RPMI8226 (cell line): Measurements from ENCODE around the gene CCL17.
"Not testable (repeated sequence)": the region's sequence is repeated elsewhere in the genome, so short reads cannot be mapped to it uniquely, and the experiment has no call there.

Source experiments
- DNase-seq: peaks from one replicate; pipeline ENCODE4 v3.0.0-alpha.2; 2015

The CCL17 gene

DNA sequence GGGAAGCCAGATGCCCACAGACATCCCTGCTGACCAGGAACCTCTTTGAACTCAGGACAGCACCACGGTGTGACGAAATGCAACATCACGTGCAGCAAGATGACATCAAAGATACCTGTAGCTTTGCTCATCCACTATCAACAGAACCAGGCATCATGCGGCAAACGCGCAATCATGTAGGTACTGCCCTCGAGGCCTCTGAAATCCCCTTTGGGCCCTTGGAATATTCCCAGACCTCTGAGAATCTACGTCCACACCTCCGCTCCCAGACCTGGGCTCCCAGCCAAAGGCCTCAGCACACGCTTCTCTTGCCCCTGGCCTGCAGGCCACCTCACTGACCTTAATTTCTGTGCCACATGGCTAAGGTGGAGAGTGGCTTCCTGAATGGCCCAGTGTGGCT lies 25.0 kb upstream of the CCL17 start:
- DNase-seq: no peak

DNA sequence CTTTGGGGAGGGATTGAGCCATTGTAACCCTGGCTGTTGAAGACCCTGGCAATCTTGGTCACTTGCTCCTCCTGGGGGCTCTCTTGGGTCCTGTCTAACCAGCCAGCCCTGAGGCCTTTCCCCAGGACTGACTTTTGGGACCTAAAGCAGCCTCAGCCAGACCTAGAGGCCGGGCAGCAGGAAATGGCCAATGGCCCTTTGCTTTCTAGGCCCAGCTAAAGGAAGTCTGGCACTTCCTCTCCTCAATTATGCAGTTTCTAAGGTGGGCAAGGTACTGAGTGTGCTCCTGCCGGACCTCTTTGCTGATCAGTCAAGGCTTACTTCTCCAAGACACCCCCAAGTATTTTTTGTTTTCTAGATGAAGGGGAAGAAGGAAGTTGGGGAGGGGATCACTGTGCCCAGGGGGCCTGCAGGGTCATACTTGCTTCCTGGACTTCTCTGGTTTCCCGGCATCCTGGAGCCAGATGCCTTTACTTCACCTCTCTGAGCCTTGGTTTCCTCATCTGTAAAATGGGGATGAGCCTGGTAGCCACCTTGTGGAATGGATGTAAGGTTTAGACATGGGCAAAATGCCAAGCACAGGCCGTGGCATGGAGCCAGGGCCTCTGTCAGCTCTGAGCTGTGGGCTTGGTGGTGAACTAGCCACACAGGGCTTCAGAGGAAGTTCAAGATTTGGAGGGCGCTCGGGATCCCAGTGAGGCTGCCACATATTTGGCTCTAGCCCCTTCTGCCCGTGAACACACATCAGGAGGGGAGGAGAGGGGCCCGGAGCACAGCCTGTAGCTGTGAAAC lies 23.7 kb upstream of the CCL17 start:
- peak; percentile 91 for DNase-seq

DNA sequence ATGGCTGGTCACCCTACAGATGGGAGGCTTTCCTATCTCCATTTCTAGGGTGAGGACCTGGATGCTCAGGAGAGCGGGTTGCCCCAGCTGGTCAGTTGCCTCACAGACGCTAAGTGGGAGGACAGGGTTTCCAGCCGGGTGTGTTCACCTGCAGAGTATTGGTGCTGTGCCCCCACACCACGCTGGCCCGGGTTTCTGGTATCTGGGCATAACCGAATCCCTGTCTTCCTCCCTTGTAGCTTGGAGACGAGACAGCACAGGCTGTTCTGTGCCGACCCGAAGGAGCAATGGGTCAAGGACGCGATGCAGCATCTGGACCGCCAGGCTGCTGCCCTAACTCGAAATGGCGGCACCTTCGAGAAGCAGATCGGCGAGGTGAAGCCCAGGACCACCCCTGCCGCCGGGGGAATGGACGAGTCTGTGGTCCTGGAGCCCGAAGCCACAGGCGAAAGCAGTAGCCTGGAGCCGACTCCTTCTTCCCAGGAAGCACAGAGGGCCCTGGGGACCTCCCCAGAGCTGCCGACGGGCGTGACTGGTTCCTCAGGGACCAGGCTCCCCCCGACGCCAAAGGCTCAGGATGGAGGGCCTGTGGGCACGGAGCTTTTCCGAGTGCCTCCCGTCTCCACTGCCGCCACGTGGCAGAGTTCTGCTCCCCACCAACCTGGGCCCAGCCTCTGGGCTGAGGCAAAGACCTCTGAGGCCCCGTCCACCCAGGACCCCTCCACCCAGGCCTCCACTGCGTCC lies 22.6 kb upstream of the CCL17 start:
- no peak for DNase-seq

DNA sequence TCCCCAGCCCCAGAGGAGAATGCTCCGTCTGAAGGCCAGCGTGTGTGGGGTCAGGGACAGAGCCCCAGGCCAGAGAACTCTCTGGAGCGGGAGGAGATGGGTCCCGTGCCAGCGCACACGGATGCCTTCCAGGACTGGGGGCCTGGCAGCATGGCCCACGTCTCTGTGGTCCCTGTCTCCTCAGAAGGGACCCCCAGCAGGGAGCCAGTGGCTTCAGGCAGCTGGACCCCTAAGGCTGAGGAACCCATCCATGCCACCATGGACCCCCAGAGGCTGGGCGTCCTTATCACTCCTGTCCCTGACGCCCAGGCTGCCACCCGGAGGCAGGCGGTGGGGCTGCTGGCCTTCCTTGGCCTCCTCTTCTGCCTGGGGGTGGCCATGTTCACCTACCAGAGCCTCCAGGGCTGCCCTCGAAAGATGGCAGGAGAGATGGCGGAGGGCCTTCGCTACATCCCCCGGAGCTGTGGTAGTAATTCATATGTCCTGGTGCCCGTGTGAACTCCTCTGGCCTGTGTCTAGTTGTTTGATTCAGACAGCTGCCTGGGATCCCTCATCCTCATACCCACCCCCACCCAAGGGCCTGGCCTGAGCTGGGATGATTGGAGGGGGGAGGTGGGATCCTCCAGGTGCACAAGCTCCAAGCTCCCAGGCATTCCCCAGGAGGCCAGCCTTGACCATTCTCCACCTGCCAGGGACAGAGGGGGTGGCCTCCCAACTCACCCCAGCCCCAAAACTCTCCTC lies 21.9 kb upstream of the CCL17 start:
- no peak for DNase-seq

DNA sequence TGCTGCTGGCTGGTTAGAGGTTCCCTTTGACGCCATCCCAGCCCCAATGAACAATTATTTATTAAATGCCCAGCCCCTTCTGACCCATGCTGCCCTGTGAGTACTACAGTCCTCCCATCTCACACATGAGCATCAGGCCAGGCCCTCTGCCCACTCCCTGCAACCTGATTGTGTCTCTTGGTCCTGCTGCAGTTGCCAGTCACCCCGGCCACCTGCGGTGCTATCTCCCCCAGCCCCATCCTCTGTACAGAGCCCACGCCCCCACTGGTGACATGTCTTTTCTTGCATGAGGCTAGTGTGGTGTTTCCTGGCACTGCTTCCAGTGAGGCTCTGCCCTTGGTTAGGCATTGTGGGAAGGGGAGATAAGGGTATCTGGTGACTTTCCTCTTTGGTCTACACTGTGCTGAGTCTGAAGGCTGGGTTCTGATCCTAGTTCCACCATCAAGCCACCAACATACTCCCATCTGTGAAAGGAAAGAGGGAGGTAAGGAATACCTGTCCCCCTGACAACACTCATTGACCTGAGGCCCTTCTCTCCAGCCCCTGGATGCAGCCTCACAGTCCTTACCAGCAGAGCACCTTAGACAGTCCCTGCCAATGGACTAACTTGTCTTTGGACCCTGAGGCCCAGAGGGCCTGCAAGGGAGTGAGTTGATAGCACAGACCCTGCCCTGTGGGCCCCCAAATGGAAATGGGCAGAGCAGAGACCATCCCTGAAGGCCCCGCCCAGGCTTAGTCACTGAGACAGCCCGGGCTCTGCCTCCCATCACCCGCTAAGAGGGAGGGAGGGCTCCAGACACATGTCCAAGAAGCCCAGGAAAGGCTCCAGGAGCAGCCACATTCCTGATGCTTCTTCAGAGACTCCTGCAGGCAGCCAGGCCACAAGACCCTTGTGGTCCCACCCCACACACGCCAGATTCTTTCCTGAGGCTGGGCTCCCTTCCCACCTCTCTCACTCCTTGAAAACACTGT lies 21.0 kb upstream of the CCL17 start:
- no peak for DNase-seq

DNA sequence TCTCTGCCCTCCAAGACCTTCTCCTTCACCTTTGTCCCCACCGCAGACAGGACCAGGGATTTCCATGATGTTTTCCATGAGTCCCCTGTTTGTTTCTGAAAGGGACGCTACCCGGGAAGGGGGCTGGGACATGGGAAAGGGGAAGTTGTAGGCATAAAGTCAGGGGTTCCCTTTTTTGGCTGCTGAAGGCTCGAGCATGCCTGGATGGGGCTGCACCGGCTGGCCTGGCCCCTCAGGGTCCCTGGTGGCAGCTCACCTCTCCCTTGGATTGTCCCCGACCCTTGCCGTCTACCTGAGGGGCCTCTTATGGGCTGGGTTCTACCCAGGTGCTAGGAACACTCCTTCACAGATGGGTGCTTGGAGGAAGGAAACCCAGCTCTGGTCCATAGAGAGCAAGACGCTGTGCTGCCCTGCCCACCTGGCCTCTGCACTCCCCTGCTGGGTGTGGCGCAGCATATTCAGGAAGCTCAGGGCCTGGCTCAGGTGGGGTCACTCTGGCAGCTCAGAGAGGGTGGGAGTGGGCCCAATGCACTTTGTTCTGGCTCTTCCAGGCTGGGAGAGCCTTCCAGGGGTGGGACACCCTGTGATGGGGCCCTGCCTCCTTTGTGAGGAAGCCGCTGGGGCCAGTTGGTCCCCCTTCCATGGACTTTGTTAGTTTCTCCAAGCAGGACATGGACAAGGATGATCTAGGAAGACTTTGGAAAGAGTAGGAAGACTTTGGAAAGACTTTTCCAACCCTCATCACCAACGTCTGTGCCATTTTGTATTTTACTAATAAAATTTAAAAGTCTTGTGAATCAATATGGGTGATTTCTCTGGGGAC lies 20.1 kb upstream of the CCL17 start:
- no peak for DNase-seq

DNA sequence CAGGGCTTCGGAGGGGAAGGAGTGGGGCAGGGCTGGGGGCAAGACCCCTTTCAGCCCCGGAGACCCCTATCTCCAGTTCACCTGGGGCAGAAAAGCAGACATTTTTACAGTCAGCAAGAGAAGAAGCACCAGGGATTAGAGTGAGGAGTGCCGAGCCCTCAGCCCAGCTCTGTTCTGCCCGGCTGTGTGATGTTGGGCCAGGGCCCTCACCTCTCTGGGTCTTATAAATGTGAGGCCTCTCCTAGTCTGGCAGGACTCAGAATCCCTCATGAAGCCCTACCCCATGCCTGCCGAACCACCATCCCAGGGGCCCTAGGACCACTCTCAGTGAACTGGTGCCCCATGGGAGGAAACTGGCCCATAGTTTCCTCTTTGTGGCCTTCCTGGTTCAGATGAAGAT lies 19.5 kb upstream of the CCL17 start:
- DNase-seq: no peak

DNA sequence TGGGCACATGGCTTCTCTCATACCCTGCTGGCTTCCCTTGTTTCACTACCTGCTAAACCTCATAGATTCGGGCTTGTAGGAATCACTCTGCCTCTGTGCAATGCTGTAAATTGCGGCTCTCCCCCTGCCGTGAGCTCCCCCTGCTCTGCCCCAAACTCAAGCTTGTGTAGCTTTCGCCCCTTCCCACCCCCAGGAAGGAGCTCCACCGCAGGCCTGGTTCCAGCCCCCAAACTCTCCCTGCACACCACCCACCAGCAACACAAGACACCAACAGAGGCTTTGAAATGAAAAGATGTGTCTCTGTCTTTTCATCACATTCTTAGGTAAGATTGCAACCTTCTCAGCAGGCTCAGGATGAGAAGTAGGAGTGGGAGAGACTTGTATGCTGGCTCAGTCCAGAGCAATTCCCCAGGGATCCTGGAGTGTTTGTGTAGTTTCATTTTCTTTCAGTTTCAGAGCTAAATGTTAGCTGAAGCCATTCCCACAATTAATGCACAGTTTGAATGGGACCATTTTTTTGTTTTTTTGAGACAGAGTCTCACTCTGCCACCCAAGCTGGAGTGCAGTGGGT lies 18.1 kb upstream of the CCL17 start:
- DNase-seq: no peak

DNA sequence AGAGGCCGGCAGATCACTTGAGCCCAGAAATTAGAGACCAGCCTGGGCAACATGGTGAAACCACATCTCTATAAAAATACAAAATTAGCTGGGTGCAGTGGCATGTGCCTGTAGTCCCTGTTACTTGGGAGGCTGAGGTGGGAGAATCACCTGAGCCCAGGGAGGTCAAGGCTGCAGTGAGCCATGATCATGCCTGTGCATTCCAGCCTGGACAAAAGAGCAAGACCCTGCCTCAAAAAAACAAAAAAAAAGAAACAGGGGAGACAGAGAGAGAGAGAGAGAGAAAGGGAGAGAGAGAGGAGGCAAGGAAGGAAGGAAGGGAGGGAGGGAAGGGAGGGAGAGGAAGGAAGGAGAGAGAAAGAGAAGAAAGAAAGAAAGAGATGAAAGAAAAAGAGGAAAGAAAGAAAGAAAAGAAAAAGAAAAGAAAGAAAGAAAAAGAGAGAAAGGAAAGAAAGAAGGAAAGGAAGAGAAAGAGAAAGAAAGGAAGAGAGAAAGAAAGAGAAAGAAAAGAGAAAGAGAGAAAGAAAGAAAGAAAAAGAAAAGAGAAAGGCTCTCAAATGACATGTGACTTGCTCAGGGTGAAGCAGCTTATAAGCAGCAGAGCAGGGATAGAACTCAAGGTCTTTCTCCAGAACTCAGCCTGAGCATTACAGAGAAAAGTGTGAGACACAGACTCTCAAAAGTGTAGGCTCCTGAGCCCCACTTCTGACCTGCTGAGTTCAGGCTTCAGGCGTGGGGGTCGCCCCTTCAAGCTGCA lies 16.8 kb upstream of the CCL17 start:
- no peak for DNase-seq

DNA sequence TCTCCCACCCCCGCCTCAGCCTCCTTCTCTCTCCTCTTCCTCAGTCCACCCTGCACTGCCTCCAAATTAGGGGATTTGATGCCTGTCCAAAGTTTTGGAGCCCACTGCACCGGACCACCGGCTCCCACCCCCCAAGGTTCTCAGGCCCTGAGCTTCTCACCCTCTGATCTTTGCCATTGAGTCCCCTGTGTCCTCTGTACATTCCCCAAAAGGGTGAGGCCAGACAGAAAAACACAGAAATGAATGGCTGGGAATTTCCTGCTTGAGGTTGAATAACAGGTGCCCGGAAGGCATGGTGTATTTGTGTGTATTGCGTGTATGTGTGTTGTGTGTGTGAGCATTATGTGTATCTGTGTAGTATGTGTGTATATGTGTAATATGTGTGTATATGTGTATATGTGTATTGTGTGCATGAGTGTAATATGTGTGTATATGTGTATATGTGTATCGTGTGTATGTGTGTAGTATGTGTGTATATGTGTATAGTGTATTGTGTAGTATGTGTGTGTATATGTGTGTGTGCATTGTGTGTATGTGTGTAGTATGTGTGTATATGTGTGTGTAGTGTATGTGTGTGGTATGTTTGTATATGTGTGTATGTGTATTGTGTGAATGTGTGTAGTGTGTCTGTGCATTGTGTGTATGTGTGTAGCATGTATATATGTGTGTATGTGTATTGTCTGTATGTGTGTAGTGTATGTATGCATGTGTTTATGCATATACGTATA lies 16.0 kb upstream of the CCL17 start:
- DNase-seq: no peak

DNA sequence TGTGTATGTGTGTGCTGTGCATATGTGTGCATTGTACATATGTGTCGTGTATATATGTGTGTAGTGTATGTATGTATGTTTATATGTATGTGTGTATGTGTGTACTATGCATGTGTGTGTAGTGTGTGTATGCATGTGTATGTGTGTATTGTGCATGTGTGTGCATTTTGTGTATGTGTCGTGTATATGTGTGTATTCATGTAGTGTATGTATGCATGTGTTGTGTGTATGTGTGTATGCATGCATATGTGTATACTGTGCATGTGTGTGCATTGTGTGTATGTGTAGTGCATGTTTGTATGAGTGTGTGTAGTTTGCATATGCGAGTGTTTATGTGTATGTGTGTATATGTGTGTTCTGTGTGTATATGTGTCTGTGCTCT lies 15.5 kb upstream of the CCL17 start:
- DNase-seq: no peak

DNA sequence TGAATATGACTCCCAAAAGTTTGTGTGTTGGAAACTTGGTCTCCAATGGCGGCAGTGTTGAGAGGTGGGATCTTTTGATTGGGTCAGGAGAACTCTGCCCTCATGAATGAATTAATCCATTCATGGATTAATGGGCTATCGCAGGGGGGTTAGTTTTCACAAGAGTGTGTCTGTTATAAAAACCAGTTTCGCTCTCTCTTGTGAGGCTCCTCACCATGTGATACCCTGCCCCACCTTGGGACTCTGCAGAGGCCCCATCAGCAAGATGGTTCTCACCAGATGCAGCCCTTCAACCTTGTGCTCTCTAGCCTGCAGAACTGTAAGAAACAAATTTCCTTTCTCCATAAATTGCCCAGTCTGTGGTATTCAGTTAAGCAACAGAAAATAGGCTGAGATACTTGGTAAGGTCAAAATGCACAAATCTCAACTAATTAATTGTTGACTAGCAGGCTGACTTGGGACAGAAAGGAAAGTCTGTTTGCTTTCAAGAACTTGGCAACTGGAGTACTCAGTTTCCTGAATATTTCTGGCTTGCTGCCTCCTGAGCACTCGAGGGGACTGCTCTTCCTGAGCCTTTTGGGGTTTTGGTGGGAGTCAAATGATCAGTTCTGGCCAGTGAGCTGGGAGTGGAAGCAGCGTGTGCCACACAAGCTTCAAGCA lies 13.8 kb upstream of the CCL17 start:
- DNase-seq: no peak

DNA sequence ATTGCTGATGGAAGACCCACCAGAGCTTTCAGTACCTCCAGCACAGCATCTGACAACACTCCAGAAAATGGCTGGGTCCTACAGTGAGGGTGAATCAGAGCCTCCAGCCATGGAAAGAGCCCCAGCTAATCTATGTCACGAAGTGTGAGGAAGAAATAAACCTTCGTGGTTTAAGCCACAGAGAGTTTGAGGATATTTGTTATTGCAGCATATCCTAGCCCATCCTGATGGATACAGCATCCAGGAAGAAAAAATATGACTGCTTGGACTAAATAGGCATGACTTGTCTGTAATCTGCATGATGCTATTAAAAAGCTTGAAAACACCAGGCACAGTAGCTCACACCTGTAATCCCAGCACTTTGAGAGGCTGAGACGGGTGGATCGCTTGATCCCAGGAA lies 13.3 kb upstream of the CCL17 start:
- DNase-seq: no peak

DNA sequence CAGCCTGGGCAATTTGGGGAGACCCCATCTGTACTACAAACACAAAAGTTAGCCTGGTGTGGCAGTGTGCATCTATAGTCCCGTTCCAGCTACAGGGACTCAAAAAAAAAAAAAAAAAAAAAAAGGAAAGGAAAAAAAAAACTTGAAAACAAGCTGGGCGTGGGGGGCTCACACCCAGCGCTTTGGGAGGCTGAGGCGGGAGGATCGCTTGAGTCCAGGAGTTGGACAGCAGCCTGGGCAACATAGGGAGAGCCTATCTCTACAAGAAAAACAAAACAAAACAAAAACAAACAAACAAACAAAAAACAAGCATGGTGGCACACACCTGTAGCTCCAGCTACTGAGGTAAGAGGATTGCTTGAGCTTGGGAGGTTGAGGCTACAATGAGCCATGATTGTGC lies 12.9 kb upstream of the CCL17 start:
- DNase-seq: no peak

DNA sequence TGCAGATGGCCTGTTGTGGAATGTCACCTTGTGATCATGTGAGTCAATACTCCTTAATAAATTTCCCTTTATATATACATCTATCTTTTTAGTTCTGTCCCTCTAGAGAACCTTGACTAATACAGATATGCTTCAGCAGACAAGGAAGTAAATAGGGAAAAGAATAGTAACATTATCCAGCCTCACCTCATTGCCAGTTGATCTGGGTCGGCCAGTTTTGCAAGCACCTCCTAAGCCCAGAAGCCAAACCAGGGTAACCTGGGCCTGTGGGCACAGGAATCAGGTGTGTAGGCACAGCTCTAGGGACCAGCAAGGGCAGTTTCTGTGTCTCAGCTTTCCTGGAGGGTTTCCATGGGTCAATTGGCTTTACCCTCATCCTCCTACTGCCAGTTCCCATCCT lies 11.9 kb upstream of the CCL17 start:
- DNase-seq: no peak

DNA sequence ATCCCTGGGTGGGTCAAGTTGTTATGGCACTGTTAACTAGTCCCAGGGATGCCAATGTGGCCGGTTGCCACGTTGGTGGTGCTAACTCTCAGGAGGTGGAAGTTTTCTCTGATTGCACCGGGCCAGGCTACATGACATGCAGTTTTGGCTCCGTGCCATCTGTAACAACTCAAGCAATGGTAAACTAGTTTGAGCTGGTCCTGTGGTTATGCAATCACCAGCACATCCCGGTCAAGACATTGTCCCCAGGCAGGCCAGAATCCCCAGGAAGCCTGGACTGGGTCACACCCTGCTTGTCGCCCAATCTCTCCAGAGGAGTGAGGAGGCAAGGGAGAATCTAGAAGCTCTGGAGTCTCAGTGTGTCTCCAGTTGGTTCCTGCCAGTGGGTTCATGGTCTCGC lies 10.1 kb upstream of the CCL17 start:
- DNase-seq: no peak

DNA sequence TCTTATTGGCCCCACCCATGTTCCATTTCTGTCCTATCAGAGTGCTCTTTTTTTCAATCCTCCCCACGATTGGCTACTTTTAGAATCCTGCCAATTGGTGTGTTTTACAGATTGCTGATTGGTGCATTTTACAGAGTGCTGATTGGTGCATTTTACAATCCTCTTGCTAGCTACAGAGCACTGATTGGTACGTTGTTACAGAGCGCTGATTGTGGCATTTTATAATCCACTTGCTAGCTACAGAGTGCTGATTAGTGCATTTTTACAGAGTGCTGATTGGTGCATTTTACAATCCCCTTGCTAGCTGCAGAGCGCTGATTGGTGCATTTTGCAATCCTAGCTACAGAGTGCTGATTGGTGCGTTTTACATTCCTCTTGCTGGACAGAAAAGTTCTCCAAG lies 9.5 kb upstream of the CCL17 start:
- no peak for DNase-seq

DNA sequence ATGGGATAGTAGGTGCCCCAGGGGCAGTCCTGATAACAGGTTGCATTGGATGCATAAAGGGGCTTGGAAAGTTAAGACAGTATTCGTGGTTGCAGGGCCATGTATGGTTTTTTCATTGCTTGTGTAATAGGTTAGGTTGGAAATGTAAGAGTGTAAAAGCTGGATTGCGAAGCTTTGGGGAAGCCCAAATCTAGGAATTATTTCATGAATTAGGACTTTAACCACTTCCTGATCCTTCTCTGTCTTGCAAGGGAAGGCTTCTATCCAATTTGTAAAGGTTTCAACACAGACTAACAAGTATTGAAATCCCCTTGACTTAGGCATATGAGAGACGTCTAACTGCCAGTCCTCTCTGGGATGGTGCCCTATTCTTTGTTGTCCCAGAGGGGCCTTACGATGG lies 7.8 kb upstream of the CCL17 start:
- DNase-seq: no peak

DNA sequence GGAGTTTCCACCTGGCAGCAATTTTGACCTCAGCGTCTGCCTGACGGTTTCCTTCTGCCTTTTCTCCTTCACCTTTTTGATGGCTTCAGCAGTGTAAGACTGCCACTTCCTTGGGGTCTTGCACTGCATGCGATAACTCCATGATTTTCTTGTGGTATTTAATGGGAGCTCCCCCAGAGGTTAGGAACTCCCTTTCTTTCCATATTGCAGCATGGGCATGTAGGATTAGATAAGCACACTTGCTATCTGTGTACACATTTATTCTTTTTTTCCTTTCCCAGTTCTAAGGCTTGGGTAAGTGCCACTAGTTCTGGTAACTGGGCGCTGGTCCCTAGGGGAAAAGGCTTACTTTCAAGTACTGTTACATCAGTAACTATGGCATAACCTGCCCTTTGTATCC lies 7.1 kb upstream of the CCL17 start:
- not testable (repeated sequence) for DNase-seq
